T-helper 1 cell (primary cell): Measurements from ENCODE around the gene PDZD4.

Experiments
- DNase-seq, 5 donors: peaks; one replicate each; pipeline ENCODE4 v3.0.0-alpha.2; 2012 to 2020

Gene PDZD4

GRCh38 chrX:153812220-153812619 lies 18.1 kb downstream of the PDZD4 start:
- DNase-seq: no peak

GRCh38 chrX:153807976-153808375 lies 22.4 kb downstream of the PDZD4 start:
- DNase-seq: no peak

- no peak for DNase-seq
These were observed 23.3 kb downstream of the PDZD4 start for GRCh38 chrX:153806999-153807575.

GRCh38 chrX:153805436-153805835 lies 24.9 kb downstream of the PDZD4 start:
- no peak for DNase-seq

GRCh38 chrX:153804621-153805020 lies 25.7 kb downstream of the PDZD4 start:
- DNase-seq: no peak

GRCh38 chrX:153804100-153804595 lies 26.2 kb downstream of the PDZD4 start:
- DNase-seq: no peak

GRCh38 chrX:153803211-153804099 lies 26.9 kb downstream of the PDZD4 start:
- no peak for DNase-seq

GRCh38 chrX:153802513-153803045 lies 27.8 kb downstream of the PDZD4 start:
- DNase-seq: no peak

GRCh38 chrX:153801669-153802068 lies 28.7 kb downstream of the PDZD4 start:
- DNase-seq: no peak

GRCh38 chrX:153800746-153801145 lies 29.6 kb downstream of the PDZD4 start:
- DNase-seq: no peak

GRCh38 chrX:153800177-153800722 lies 30.1 kb downstream of the PDZD4 start:
- DNase-seq: no peak

GRCh38 chrX:153799326-153799725 lies 31.0 kb downstream of the PDZD4 start:
- DNase-seq: no peak

GRCh38 chrX:153797415-153798015 lies 32.8 kb downstream of the PDZD4 start:
- DNase-seq: no peak

- no peak for DNase-seq
These were observed 35.2 kb downstream of the PDZD4 start for GRCh38 chrX:153794897-153795816.

- peak; percentile 84 to 97 (median 87) for DNase-seq
These were observed 36.1 kb downstream of the PDZD4 start, which contains the start of the genes IDH3G and SSR4 for GRCh38 chrX:153794018-153794896. IDH3G (minus strand) TSS chrX:153794375; CDS start chrX:153794326, 49 bp downstream. SSR4 (plus strand) TSS chrX:153794668; CDS start chrX:153794688, 20 bp downstream.

- no peak for DNase-seq
These were observed 37.1 kb downstream of the PDZD4 start for GRCh38 chrX:153793291-153793690.

- no peak for DNase-seq
These were observed 38.0 kb downstream of the PDZD4 start for GRCh38 chrX:153792368-153792767.

- no peak for DNase-seq
These were observed 39.1 kb downstream of the PDZD4 start for GRCh38 chrX:153791104-153791852.

GRCh38 chrX:153789654-153790053 lies 40.7 kb downstream of the PDZD4 start:
- no peak for DNase-seq

GRCh38 chrX:153786669-153787068 lies 43.7 kb downstream of the PDZD4 start:
- no peak for DNase-seq
